GOT3 (cell line): ENCODE data around the gene MAGI2.

ENCODE experiments used
- DNase-seq: peaks from one replicate; lab custom pipeline; 2025; ENCODE audit warnings: mixed read lengths; lab: John Stamatoyannopoulos, UW

Gene MAGI2

GRCh38 chr7:78413568-78413967, 1039.9 kb downstream of the MAGI2 start:
- DNase-seq: no peak

DNA sequence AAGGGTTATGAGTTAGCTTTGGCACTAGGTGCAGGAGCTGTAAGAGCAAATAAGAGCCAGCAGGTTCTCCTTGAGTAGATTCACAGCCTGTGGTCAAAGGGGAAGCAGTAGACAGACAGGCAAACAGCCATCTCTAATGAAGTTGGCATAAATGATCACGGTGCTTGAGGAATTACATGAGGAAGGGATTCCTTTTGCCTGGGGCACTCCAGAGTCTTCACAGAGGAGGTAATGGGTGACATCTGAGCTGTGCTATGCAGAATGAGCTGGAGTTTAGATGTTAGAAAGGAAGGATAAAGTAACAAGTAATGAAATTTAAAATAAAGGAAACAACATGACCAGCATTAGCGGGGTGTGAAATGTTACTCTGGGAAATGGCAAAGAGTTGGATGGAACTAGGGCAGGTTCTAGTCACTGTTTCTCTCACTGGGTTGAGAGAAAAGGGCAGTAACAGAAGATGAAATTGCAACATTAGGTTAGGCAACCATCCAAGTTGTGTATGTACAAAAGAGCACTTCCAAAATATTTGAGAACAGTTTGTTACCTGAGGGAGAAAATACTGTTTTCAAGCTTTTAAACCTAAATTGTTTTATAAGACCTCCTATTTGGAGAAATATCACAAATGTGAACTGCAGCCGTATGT, 1041.1 kb downstream of the MAGI2 start:
- no peak for DNase-seq

- DNase-seq: no peak
Observed at GRCh38 chr7:78407031-78407430, 1046.4 kb downstream of the MAGI2 start.

- DNase-seq: no peak
Observed at GRCh38 chr7:78406531-78406930, 1046.9 kb downstream of the MAGI2 start.

- no peak for DNase-seq
Observed at GRCh38 chr7:78402096-78402495, 1051.4 kb downstream of the MAGI2 start.

DNA sequence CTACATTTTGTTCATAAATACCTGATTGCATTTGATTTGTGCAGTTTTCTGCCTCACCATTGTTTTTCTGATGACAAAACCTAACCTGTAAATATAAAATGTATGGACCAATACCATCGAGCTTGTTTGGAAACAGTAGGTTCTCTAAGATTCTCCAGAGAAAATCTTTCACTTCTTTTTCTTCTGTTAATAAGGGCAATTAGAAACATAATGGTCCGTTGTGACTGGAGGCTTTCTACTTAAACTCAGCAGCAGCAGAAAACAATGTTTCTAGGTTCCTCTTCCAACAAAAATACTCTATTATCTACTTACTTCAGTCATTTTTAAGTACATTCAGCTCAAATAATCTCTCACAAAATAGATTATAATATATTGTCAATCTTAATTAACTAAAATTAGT, 1053.4 kb downstream of the MAGI2 start:
- DNase-seq: no peak

DNA sequence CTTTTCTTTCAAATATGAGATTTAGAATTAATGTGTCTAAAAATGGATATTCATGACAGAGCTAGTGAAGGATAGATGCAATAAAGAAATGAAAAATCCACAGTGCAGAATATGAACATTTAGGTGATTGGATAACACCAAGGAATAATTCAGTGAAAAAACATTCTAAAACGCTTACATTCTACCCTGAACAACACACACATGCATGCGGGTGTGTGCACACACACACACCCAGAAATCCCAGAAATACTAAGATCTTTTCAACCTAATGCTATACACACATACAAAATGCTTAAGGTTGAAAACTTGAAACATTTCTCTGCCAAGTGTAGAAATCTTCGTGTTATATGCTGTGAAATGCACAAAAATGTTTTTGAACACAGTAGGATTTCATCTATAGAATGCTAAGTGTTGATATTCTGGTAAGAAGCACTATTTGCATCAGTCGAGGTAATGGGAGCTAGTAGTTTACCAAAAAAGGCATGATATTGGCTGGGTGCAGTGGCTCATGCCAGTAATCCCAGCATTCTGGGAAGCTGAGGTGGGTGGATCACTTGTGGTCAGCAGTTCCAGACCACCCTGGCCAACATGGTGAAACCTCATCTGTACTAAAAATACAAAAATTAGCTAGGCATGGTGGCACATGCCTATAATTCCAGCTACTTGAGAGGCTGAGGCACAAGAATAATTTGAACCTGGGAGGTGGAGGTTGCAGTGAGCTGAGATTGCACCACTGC, 1054.3 kb downstream of the MAGI2 start:
- no peak for DNase-seq

- DNase-seq: no peak
Observed at GRCh38 chr7:78398576-78398975, 1054.9 kb downstream of the MAGI2 start.

DNA sequence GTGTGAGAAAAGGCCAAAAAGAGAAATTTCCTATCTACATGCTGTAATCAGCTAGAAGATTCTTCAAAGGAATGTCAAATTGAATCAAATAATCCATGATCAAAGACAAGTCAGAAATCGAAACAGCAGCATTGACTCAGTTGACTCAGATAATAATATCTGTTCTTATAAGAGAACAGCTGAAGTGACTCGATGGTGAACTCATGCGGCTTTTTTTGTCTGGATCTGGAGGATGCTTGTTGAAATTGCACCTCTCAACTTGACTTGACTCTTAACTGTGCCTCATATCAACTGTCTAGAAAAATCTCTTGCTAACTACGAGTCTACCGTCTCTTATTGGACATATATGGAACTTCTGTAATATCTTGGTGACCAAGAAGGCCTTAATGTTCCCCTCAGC, 1055.4 kb downstream of the MAGI2 start:
- no peak for DNase-seq

DNA sequence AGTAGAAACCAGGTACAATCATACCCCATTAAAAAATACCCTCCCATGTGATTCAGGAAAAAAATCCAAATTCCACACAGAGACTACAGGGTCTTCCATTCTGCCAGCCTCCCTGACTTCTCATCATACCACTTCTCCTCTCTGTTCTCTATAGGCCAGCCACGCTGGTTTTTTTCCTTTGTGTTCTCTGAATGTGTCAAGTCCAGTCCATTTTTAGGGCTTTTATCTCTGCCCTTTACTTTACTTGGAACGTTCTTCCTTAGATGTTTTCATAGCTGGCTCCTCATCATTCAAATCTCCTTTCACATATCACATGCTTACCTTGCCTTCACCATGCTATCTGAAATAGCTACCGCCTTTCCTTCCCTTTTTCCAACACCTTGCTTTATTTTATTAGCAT, 1057.3 kb downstream of the MAGI2 start:
- DNase-seq: no peak

DNA sequence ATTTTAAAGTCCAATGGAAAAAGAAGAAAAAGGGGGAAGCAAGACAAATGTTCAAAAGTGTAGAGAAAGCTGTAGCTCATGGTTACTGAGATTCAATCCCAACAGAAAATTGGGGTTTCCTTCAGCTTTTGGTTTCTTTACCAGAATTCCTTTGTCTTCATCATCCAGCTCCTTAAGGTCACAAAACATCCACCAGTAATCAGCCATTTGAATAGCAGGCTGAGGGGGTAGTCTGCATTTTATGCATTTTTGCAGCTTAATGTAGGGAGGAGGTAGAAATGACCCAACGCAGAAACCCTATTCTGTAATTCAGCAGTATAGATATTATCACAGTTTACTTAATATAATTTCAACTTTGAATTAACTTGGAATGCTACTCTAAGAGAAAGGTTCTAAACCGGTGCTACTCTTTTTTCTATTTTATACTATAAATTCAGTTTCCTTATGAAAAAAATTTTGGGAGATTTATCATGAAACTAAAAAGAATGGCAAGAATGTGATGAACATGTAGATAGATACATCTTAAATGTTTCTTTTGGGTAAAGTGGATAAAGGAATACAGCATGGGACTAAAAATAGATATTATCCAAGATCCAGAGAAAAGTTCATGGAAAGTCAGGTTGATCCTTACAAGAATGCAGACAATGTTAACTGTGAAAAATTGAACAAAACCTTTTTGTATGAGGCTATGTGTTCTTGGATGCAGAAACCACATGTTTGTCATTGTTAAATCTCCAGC, 1058.0 kb downstream of the MAGI2 start:
- no peak for DNase-seq

- no peak for DNase-seq
Observed at GRCh38 chr7:78389022-78389421, 1064.4 kb downstream of the MAGI2 start.

DNA sequence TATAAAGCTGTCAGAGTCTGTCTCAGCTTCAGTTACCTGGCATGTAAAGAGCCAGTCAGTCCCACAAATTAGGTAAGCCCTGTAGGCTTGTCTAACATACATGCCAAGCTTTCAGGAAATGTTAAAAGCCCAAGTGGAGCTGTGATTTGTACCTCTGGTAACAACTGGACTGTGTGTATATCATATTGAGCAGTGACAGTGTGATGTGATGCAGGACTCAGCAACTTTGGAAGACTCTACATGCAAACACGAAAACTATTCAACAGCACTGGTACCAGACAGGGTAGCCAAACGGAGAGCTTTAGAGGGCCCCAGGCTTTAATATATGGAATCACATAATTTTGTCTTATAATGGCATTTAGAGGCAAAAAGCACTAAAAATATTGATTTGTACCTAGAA, 1066.9 kb downstream of the MAGI2 start:
- no peak for DNase-seq

- DNase-seq: no peak
Observed at GRCh38 chr7:78383096-78383880, 1070.2 kb downstream of the MAGI2 start.

GRCh38 chr7:78379148-78379547, 1074.3 kb downstream of the MAGI2 start:
- DNase-seq: no peak

GRCh38 chr7:78377532-78377931, 1075.9 kb downstream of the MAGI2 start:
- DNase-seq: no peak

DNA sequence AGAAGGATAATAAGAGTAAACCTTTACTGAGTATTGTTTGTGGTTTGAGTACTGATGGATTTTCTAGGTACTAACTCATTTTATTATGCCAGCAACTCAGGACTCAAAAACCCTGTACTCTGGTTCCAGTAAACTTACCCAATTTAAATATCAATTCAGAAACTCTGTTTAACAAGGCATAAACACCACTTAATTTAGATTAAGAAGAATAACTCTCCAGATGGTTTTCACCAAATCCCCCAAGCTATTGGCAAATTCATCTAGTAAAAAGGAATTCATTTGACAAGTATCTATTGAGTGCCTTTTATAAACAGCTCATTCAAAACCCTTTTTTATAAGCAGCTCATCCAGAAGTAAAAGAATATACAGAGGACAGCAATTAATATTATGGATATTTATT, 1082.5 kb downstream of the MAGI2 start:
- DNase-seq: no peak

DNA sequence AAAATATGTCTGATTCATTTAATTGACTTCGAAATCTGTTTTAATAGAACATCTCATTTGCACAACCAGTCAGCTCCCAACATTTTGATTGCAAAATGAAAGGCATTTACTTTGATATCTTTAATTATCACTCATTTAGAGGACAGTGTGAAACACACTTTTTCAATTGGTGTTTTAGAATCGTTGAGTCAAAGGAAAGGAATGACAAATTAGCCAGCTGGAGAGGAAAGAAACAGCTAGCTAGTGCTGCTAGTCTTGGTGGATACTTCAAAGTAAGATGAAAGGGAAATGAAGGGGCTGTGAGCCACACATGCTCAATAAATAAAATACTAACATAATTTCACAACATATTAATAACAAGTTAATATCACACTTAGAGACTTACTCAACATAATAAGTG, 1084.7 kb downstream of the MAGI2 start:
- no peak for DNase-seq

DNA sequence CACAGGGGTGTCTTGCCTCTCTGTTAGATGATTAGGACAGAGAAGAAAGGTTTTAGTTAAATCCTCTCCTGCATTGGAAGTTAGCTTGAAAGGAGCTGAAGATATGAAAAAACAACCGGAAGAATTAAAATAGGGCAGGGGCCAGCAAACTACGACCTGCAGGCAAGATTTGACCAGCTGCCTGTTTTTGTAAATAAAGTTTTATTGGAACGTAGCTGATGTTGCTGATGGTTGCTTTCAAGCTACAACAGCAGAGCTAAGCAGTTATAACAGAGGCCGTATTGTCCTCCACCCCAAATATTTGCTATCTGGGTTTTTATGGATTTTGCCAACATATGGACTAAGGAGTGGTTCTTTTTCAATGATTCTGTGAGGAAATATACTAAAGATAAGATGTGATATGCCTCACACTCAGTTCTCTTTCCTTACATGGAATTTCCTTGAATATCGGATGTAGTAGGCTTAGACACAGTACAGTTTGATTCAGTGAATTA, 1086.1 kb downstream of the MAGI2 start:
- no peak for DNase-seq

GRCh38 chr7:78363866-78364265, 1089.6 kb downstream of the MAGI2 start:
- DNase-seq: no peak

- no peak for DNase-seq
Observed at GRCh38 chr7:78359836-78360235, 1093.6 kb downstream of the MAGI2 start.

DNA sequence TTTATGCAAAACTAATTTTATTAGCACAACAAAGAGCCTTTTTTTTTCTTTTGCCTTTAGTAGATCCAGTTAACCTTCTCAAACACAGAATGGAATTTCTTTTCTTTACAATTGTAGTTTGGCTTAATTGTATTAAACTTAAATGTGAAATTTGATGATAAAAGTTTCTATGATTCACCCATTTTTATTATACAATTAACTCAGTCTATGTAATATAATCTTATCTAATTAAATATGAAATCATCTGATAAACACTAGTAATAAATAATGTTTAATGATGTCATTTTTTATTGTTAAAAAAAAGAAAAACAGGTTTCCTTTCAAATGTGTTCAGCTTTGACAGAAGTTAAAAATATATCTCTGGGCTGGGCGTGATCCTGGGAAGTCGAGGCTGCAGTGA, 1095.8 kb downstream of the MAGI2 start:
- DNase-seq: no peak
